ENCODE measurements around the gene CCDC183.
A peak's percentile ranks its signal among the peaks of the same experiment; 100 is the strongest.

The CCDC183 gene

DNA sequence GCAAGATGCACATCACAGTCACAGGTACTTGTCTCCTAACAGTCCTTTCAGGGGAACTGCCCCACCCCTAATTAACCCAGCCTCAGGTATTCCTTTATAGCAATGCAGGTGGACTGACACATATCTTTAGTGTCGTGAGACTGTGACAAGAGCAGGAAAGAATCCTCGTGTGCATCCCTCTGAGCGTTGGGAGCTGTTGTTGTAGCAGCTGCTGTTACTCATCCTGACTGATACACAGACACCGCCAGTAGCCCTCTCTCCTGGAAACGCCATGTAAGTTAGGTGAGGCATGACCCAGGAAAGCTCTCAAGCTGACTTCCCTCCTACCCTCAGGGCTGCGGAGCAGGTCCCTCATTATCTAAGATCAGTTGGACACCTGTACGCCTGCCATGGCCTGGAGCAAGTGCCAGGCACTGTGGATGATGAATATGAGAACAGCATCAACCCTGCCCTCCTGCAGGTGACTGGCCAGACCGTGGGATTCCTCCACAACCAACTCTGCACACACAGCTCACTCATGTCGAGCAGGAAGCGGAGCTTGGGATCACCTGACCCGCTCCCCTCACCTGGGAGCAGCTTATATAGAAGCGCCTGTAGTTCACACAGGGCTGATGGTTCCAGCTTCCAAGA is 21.6 kb upstream of the CCDC183 start:
- Histone ChIP-seq H4K8ac (ENCODE audit: low read length) (no peak overlapping the region), H3K27ac (ENCODE audit: low read length, poor library complexity, severe bottlenecking) (no peak overlapping the region), H3K79me1 (replicated peaks; ENCODE audit: low read length, poor library complexity, severe bottlenecking) (no peaks in the 10 kb centered on the region), H2BK15ac (ENCODE audit: low read depth, poor library complexity, severe bottlenecking) (no peak overlapping the region), H2BK12ac (ENCODE audit: low read length in 2 of 2) (no peak overlapping the region), H3K4me1 (ENCODE audit: control insufficient read depth, insufficient read depth, low read depth, low read length) (peaks cover 2% of the 10 kb centered on the region), H2AK5ac (ENCODE audit: low read length, severe bottlenecking) (no peak overlapping the region), H3K14ac (ENCODE audit: low read length in 2 of 2) (no peak overlapping the region), H2BK5ac (ENCODE audit: low read depth, low read length, poor library complexity, severe bottlenecking) (no peak overlapping the region), H3K27me3 (ENCODE audit: control insufficient read depth in 1 of 2, insufficient read depth in 1 of 2, low read length in 2 of 2) (peaks cover 24 to 55% of the 10 kb centered on the region in 2 experiments), H3K4me3 (ENCODE audit: insufficient read depth in 1 of 2, low read depth in 1 of 2, low read length in 2 of 2) (no peak overlapping the region), H3K9ac (ENCODE audit: low read length) (no peak overlapping the region), H2BK120ac (ENCODE audit: low read depth, low read length) (no peak overlapping the region), H3K36me3 (ENCODE audit: control insufficient read depth in 1 of 2, insufficient read depth in 2 of 2, low read depth in 1 of 2, low read length in 2 of 2) (no peaks in the 10 kb centered on the region), H2AFZ (ENCODE audit: low read depth, low read length) (no peak overlapping the region), H4K91ac (ENCODE audit: low read length) (no peak overlapping the region), H3K23ac (ENCODE audit: low read length in 2 of 2) (no peak overlapping the region), H3K4me2 (ENCODE audit: low read length, poor library complexity, severe bottlenecking) (no peak overlapping the region), H3K9me3 (ENCODE audit: control insufficient read depth, low read length) (peaks cover 13% of the 10 kb centered on the region), H3K18ac (ENCODE audit: low read depth in 1 of 2, low read length in 2 of 2) (no peak overlapping the region), H3K4ac (ENCODE audit: low read depth in 1 of 2, low read length in 2 of 2) (no peak overlapping the region)
- DNase-seq, result no peak
- 85% methylated on average over 12 of the region's 12 CpGs for WGBS

- Histone ChIP-seq H2BK15ac (ENCODE audit: low read depth, poor library complexity, severe bottlenecking) (no peak overlapping the region), H3K18ac (ENCODE audit: low read depth in 1 of 2, low read length in 2 of 2) (no peak overlapping the region), H2BK5ac (ENCODE audit: low read depth, low read length, poor library complexity, severe bottlenecking) (no peak overlapping the region), H4K8ac (ENCODE audit: low read length) (no peak overlapping the region), H3K9me3 (ENCODE audit: control insufficient read depth, low read length) (peaks cover 13% of the 10 kb centered on the region), H3K36me3 (ENCODE audit: control insufficient read depth in 1 of 2, insufficient read depth in 2 of 2, low read depth in 1 of 2, low read length in 2 of 2) (no peaks in the 10 kb centered on the region), H3K23ac (ENCODE audit: low read length in 2 of 2) (no peak overlapping the region), H3K4me3 (ENCODE audit: insufficient read depth in 1 of 2, low read depth in 1 of 2, low read length in 2 of 2) (no peak overlapping the region), H3K79me1 (replicated peaks; ENCODE audit: low read length, poor library complexity, severe bottlenecking) (no peaks in the 10 kb centered on the region), H2BK120ac (ENCODE audit: low read depth, low read length) (no peak overlapping the region), H3K4me2 (ENCODE audit: low read length, poor library complexity, severe bottlenecking) (no peak overlapping the region), H3K27ac (ENCODE audit: low read length, poor library complexity, severe bottlenecking) (no peak overlapping the region), H3K14ac (ENCODE audit: low read length in 2 of 2) (no peak overlapping the region), H2BK12ac (ENCODE audit: low read length in 2 of 2) (no peak overlapping the region), H4K91ac (ENCODE audit: low read length) (no peak overlapping the region), H3K4ac (ENCODE audit: low read depth in 1 of 2, low read length in 2 of 2) (no peak overlapping the region), H2AFZ (ENCODE audit: low read depth, low read length) (no peak overlapping the region), H3K9ac (ENCODE audit: low read length) (no peak overlapping the region), H3K27me3 (ENCODE audit: control insufficient read depth in 1 of 2, insufficient read depth in 1 of 2, low read length in 2 of 2) (peaks cover 30 to 61% of the 10 kb centered on the region in 2 experiments), H3K4me1 (ENCODE audit: control insufficient read depth, insufficient read depth, low read depth, low read length) (no peaks in the 10 kb centered on the region), H2AK5ac (ENCODE audit: low read length, severe bottlenecking) (no peak overlapping the region)
- 81% methylated on average over 6 of the region's 6 CpGs for WGBS
- DNase-seq, result no peak
Observed at GRCh38 chr9:136775191-136775590, 20.9 kb upstream of the CCDC183 start.

GRCh38 chr9:136776947-136777346 is 19.2 kb upstream of the CCDC183 start:
- Histone ChIP-seq H3K4me2 (ENCODE audit: low read length, poor library complexity, severe bottlenecking) (no peak overlapping the region), H4K91ac (ENCODE audit: low read length) (no peak overlapping the region), H3K4ac (ENCODE audit: low read depth in 1 of 2, low read length in 2 of 2) (no peak overlapping the region), H3K79me1 (replicated peaks; ENCODE audit: low read length, poor library complexity, severe bottlenecking) (no peaks in the 10 kb centered on the region), H2AK5ac (ENCODE audit: low read length, severe bottlenecking) (no peak overlapping the region), H4K8ac (ENCODE audit: low read length) (no peak overlapping the region), H2BK5ac (ENCODE audit: low read depth, low read length, poor library complexity, severe bottlenecking) (no peak overlapping the region), H3K9ac (ENCODE audit: low read length) (no peak overlapping the region), H3K27me3 (ENCODE audit: control insufficient read depth in 1 of 2, insufficient read depth in 1 of 2, low read length in 2 of 2) (peaks cover 32 to 69% of the 10 kb centered on the region in 2 experiments), H3K27ac (ENCODE audit: low read length, poor library complexity, severe bottlenecking) (no peak overlapping the region), H2BK12ac (ENCODE audit: low read length in 2 of 2) (no peak overlapping the region), H3K18ac (ENCODE audit: low read depth in 1 of 2, low read length in 2 of 2) (no peak overlapping the region), H3K4me1 (ENCODE audit: control insufficient read depth, insufficient read depth, low read depth, low read length) (no peaks in the 10 kb centered on the region), H3K23ac (ENCODE audit: low read length in 2 of 2) (peak overlapping the region in 1 of 2 experiments; percentile 11), H3K4me3 (ENCODE audit: insufficient read depth in 1 of 2, low read depth in 1 of 2, low read length in 2 of 2) (no peak overlapping the region), H2BK15ac (ENCODE audit: low read depth, poor library complexity, severe bottlenecking) (no peak overlapping the region), H2BK120ac (ENCODE audit: low read depth, low read length) (no peak overlapping the region), H3K36me3 (ENCODE audit: control insufficient read depth in 1 of 2, insufficient read depth in 2 of 2, low read depth in 1 of 2, low read length in 2 of 2) (no peaks in the 10 kb centered on the region), H3K14ac (ENCODE audit: low read length in 2 of 2) (no peak overlapping the region), H3K9me3 (ENCODE audit: control insufficient read depth, low read length) (peaks cover 13% of the 10 kb centered on the region), H2AFZ (ENCODE audit: low read depth, low read length) (no peak overlapping the region)
- WGBS, result 86% methylated on average over 7 of the region's 7 CpGs
- DNase-seq, result no peak

GRCh38 chr9:136777359-136777758 is 18.8 kb upstream of the CCDC183 start:
- no peak overlapping the region for H3K18ac ChIP-seq (ENCODE audit: low read depth in 1 of 2, low read length in 2 of 2)
- WGBS, result 88% methylated on average over 14 of the region's 14 CpGs
- peaks cover 32 to 69% of the 10 kb centered on the region in 2 experiments for H3K27me3 ChIP-seq (ENCODE audit: control insufficient read depth in 1 of 2, insufficient read depth in 1 of 2, low read length in 2 of 2)

More at GRCh38 chr9:136777359-136777758, 18.8 kb upstream of the CCDC183 start:
- Histone ChIP-seq H3K4ac (ENCODE audit: low read depth in 1 of 2, low read length in 2 of 2) (no peak overlapping the region), H2AFZ (ENCODE audit: low read depth, low read length) (no peak overlapping the region), H3K79me1 (replicated peaks; ENCODE audit: low read length, poor library complexity, severe bottlenecking) (no peaks in the 10 kb centered on the region), H3K23ac (ENCODE audit: low read length in 2 of 2) (peak overlapping the region in 1 of 2 experiments; percentile 11), H2BK15ac (ENCODE audit: low read depth, poor library complexity, severe bottlenecking) (no peak overlapping the region), H3K4me3 (ENCODE audit: insufficient read depth in 1 of 2, low read depth in 1 of 2, low read length in 2 of 2) (no peak overlapping the region), H3K9ac (ENCODE audit: low read length) (no peak overlapping the region), H4K8ac (ENCODE audit: low read length) (no peak overlapping the region), H2BK120ac (ENCODE audit: low read depth, low read length) (no peak overlapping the region), H3K4me2 (ENCODE audit: low read length, poor library complexity, severe bottlenecking) (no peak overlapping the region), H2BK5ac (ENCODE audit: low read depth, low read length, poor library complexity, severe bottlenecking) (no peak overlapping the region), H2BK12ac (ENCODE audit: low read length in 2 of 2) (no peak overlapping the region), H4K91ac (ENCODE audit: low read length) (no peak overlapping the region), H2AK5ac (ENCODE audit: low read length, severe bottlenecking) (no peak overlapping the region), H3K36me3 (ENCODE audit: control insufficient read depth in 1 of 2, insufficient read depth in 2 of 2, low read depth in 1 of 2, low read length in 2 of 2) (no peaks in the 10 kb centered on the region), H3K4me1 (ENCODE audit: control insufficient read depth, insufficient read depth, low read depth, low read length) (no peaks in the 10 kb centered on the region), H3K27ac (ENCODE audit: low read length, poor library complexity, severe bottlenecking) (no peak overlapping the region), H3K14ac (ENCODE audit: low read length in 2 of 2) (no peak overlapping the region), H3K9me3 (ENCODE audit: control insufficient read depth, low read length) (peaks cover 13% of the 10 kb centered on the region)
- DNase-seq, result no peak
